ENCODE results near the gene NXPE2.

The NXPE2 gene

DNA sequence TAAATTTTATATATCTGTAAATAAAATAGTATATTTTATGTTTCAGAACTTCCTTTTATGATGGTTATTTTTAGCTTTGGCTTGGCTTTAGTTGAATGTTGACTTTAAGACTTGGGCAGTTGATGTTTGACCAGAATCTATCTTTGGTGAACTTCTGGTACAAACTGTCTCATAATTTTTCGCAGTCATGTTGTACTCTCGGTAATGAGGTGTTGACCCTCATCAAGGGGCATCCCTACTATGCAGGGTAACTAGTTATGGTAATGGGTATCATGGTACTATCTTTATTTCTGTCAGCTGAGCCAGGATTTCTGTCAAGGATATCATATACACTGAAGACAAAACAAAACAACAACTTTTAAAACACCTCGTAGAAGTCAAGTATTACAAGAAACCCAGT lies 67.7 kb downstream of the NXPE2 start:
- DNase-seq, result no peak
